ENCODE data around the gene IQCF6.
"Not testable (repeated sequence)": the region's sequence is repeated elsewhere in the genome, so short reads cannot be mapped to it uniquely, and the experiment has no call there.

Gene IQCF6

DNA sequence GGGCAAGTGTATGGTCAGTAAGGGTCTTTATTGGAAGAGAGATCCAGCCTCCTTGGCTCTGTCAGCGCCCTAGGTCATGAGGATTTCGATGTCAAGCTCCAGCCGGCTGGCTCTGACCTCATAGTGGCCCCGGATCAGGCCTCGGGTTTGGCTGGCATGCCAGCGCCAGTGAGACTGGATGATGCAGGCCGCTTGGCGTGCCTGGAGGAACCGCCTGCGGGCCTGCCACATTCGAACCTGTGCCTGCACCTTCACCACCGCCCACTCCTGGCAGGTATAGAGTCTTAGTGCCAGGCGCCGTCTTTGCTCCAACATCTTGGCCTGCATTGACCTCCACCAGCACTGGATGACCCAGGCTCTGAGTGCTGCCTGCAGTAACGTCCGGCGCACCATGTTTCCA lies 483 bp downstream of the IQCF6 start:
- H3K4me3 ChIP-seq (ENCODE audit: low read depth, low read length) = no peak overlapping the region
- no peak for DNase-seq (ENCODE audit: low read depth)
- no peak for TF ChIP-seq CTCF (IDR thresholded peaks at IDR 0.05; ENCODE audit: insufficient read depth, low read depth, low read length, missing control alignments)

GRCh38 chr3:51777985-51778384 lies 1.1 kb downstream of the IQCF6 start:
- H3K4me3 ChIP-seq (ENCODE audit: low read depth, low read length) = no peak overlapping the region
- DNase-seq (ENCODE audit: low read depth) = no peak
- TF ChIP-seq CTCF (IDR thresholded peaks at IDR 0.05; ENCODE audit: insufficient read depth, low read depth, low read length, missing control alignments) = no peak

DNA sequence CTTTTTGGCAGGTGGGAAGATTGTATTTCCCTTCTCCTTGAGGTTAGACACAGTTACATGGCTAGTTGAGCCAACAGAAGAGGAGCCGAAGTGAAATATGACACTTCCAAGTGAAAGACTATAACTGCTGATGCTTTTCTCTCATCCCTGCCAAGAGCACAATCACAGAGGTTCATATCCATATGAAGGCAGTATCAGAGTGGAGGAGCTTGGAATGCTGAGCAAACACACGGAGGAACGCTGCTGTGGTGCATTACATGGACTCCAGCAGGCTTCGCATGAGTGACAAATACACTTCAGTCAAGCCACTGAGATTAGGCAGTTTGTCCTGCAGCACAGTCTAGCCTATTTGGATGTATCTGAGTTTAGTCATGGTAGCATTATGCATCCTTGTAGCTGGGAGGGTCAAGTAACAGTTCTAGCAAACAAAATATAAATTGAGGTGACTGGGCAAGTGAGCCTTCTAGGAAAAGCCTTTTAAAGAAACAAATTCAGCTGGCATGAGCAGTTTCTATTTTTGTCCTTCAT lies 5.4 kb downstream of the IQCF6 start:
- no peak for TF ChIP-seq CTCF (IDR thresholded peaks at IDR 0.05; ENCODE audit: insufficient read depth, low read depth, low read length, missing control alignments)
- no peak for DNase-seq (ENCODE audit: low read depth)
- H3K4me3 ChIP-seq (ENCODE audit: low read depth, low read length) = no peak overlapping the region

GRCh38 chr3:51759203-51759602 lies 19.8 kb downstream of the IQCF6 start:
- no peak overlapping the region for H3K4me3 ChIP-seq (ENCODE audit: low read depth, low read length)
- no peak for TF ChIP-seq CTCF (IDR thresholded peaks at IDR 0.05; ENCODE audit: insufficient read depth, low read depth, low read length, missing control alignments)
- no peak for DNase-seq (ENCODE audit: low read depth)

- not testable (repeated sequence) for H3K4me3 ChIP-seq (ENCODE audit: low read depth, low read length); DNase-seq (ENCODE audit: low read depth)
Measured at GRCh38 chr3:51753763-51754750, 25.0 kb downstream of the IQCF6 start.

- no peak overlapping the region for H3K4me3 ChIP-seq (ENCODE audit: low read depth, low read length)
- no peak for TF ChIP-seq CTCF (IDR thresholded peaks at IDR 0.05; ENCODE audit: insufficient read depth, low read depth, low read length, missing control alignments)
- no peak for DNase-seq (ENCODE audit: low read depth)
Measured at GRCh38 chr3:51751287-51751686, 27.8 kb downstream of the IQCF6 start.

DNA sequence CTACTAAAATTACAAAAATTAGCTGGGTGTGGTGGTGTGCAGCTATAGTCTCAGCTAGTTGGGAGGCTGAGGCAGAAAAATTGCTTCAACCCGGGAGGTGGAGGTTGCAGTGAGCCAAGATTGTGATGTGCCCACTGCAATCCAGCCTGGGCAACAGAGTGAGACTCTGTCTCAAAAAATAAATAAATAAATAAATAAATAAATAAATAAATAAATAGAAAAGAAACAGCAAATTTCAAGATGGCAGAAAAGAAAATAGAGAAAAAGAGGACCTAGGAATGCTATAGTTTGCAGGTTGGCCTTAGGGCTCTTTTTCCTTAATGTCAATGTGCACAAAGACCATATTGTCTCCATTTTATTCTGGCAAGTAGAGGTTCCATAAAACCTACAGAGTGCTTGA lies 28.2 kb downstream of the IQCF6 start:
- H3K4me3 ChIP-seq (ENCODE audit: low read depth, low read length) = no peak overlapping the region
- TF ChIP-seq CTCF (IDR thresholded peaks at IDR 0.05; ENCODE audit: insufficient read depth, low read depth, low read length, missing control alignments) = no peak
- DNase-seq (ENCODE audit: low read depth) = no peak

All from GM12865 (cell line).